CD4-positive, alpha-beta memory T cell (primary cell): ENCODE data around the gene PSMD11. TPM values are rescaled to one million over a fixed set of nuclear protein-coding genes. Genes with fewer than 3 reads are reported as not detected.
"Not testable (repeated sequence)": the region's sequence is repeated elsewhere in the genome, so short reads cannot be mapped to it uniquely, and the experiment has no call there.

Experiments
- CTCF ChIA-PET: fragments of 350-600 bp; sonication (Branson Sonifier 250); formaldehyde crosslinking; loops from one replicate; lab custom pipeline; 2021; ENCODE audit warnings: inconsistent platforms; ENCODE audit not compliant: partially characterized antibody; lab: Charles Lee
- POLR2A ChIA-PET: fragments of 350-600 bp; sonication (Branson Sonifier 250); formaldehyde crosslinking; loops from one replicate; lab custom pipeline; 2021; ENCODE audit not compliant: partially characterized antibody; lab: Charles Lee
- DNase-seq, 5 donors: peaks; one replicate each; pipeline versions ENCODE4 v3.0.0 to v3.0.0-alpha.2; 2020 to 2022; ENCODE audit warnings: mixed read lengths in 1 of 5
- H3K27ac ChIP-seq: one replicate; pipeline ENCODE4 v1.7.0; 2013; ENCODE audit warnings: low read depth, low read length
- H3K27me3 ChIP-seq: 2 replicates; pipeline ENCODE4 v1.7.0; 2013; ENCODE audit warnings: mild to moderate bottlenecking, low read length, moderate library complexity; ENCODE audit not compliant: insufficient read depth
- H3K36me3 ChIP-seq: 2 replicates; pipeline ENCODE4 v1.7.0; 2013; ENCODE audit warnings: mild to moderate bottlenecking, low read length, moderate library complexity; ENCODE audit not compliant: insufficient read depth
- H3K4me1 ChIP-seq: 2 replicates; pipeline ENCODE4 v1.7.0; 2013; ENCODE audit warnings: mild to moderate bottlenecking, low read length, moderate library complexity; ENCODE audit not compliant: insufficient read depth
- H3K4me3 ChIP-seq, 2 donors: one replicate each; pipeline ENCODE4 v1.7.0; 2013; ENCODE audit warnings: low read length in 2 of 2, mild to moderate bottlenecking in 1 of 2
- H3K9me3 ChIP-seq, 2 donors: one replicate each; pipeline ENCODE4 v1.7.0; 2013; ENCODE audit warnings: low read length in 2 of 2, control low read depth in 1 of 2; ENCODE audit not compliant: control insufficient read depth in 1 of 2
- H3K27ac Mint-ChIP-seq, 7 donors: one replicate each; pipeline ENCODE4 v1.8.0; 2020 to 2021; ENCODE audit warnings: mixed read lengths in 7 of 7, mild to moderate bottlenecking in 6 of 7, inconsistent platforms in 3 of 7, moderate library complexity in 3 of 7
- H3K27me3 Mint-ChIP-seq, 2 donors: one replicate each; pipeline ENCODE4 v1.8.0; 2020 to 2021; ENCODE audit warnings: mixed read lengths in 2 of 2
- H3K36me3 Mint-ChIP-seq, 2 donors: one replicate each; pipeline ENCODE4 v1.8.0; 2020 to 2021; ENCODE audit warnings: mixed read lengths in 2 of 2, inconsistent platforms in 1 of 2, mild to moderate bottlenecking in 1 of 2
- H3K4me1 Mint-ChIP-seq, 4 donors: one replicate each; pipeline ENCODE4 v1.8.0; 2020 to 2021; ENCODE audit warnings: mixed read lengths in 4 of 4, mild to moderate bottlenecking in 1 of 4
- H3K4me3 Mint-ChIP-seq, 8 donors: one replicate each; pipeline ENCODE4 v1.8.0; 2020 to 2021; ENCODE audit warnings: mixed read lengths in 8 of 8, mild to moderate bottlenecking in 7 of 8, moderate library complexity in 6 of 8, inconsistent platforms in 3 of 8
- H3K9me3 Mint-ChIP-seq, 8 donors: one replicate each; pipeline ENCODE4 v1.8.0; 2020 to 2021; ENCODE audit warnings: mixed read lengths in 8 of 8, mild to moderate bottlenecking in 5 of 8, inconsistent platforms in 3 of 8, moderate library complexity in 1 of 8
- intact Hi-C: fragments of 100-400 bp; cut with micrococcal nuclease; formaldehyde crosslinking; loops from one replicate; pipeline ENCODE4 v1.15.1; 2023
- polyA plus RNA-seq, 2 donors: library from polyadenylated mRNA; unstranded; fragments of 300-500 nt; fragmentation: Illumina TruSeq; gene quantifications; one replicate each; pipeline ENCODE4 v1.2.3, GENCODE V29; 2021
- total RNA-seq, 2 experiments: library from RNA; stranded (reverse); gene quantifications; one replicate each; pipeline ENCODE4 v1.2.3, GENCODE V29; 2021

Gene PSMD11
- total and polyA plus RNA-seq, 4 experiments from 2014 or later: 58.0 to 140 (median 103) TPM

DNA sequence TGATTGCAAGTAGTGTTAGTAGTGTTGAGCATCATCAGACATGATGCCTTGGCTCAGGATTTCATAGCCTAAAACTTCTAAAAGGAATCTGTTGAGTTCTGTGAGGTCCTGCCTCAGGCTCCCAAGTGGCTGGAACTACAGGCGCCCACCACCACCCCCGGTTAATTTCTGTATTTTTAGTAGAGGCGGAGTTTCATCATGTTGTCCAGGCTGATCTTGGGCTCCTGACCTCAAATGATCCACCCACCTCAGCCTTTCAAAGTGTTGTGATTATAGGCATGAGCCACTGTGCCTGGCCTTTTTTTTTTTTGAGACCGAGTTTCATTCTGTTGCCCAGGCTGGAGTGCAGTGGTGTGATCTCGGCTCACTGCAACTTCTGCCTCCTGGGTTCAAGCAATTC, 5.7 kb downstream of the PSMD11 start:
- H3K9me3 Mint-ChIP-seq: no peaks in the 10 kb centered on the region
- Histone ChIP-seq H3K4me1 (peaks cover 24% of the 10 kb centered on the region), H3K9me3 (no peaks in the 10 kb centered on the region), H3K27me3 (no peaks in the 10 kb centered on the region), H3K36me3 (peaks cover 56% of the 10 kb centered on the region), H3K4me3 (no peak overlapping the region), H3K27ac (no peak overlapping the region)
- H3K27me3 Mint-ChIP-seq: no peaks in the 10 kb centered on the region
- peaks cover 48 to 72% of the 10 kb centered on the region in 2 donors for H3K36me3 Mint-ChIP-seq
- H3K4me1 Mint-ChIP-seq: peaks cover 24 to 62% (median 39%) of the 10 kb centered on the region in 4 donors
- intact Hi-C loops: no loop called here
- no peak overlapping the region for H3K4me3 Mint-ChIP-seq
- POLR2A ChIA-PET: no interaction called here
- no peak overlapping the region for H3K27ac Mint-ChIP-seq
- no peak for DNase-seq
- CTCF ChIA-PET: interaction anchor here (13.5 kb wide), 1 partner anchor 12 kb away, joined by 121 read pairs; no protein-coding TSS in a partner anchor

DNA sequence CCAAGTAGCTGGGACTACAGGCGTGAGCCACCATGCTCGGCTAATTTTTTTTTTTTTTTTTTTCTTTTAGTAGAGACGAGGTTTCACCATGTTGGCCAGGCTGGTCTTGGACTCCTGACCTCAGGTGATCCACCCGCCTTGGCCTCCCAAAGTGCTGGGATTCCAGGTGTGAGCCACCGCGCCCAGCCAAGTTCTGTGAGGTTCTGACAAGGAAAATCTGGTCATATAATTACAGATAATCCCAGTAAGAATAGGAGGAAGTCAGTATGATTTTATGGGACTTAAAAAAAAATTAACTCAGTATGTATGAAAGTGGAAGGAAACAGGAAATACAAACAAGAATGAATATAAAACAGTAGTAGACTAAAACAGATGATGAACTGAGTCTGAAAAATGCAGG, 6.1 kb downstream of the PSMD11 start:
- DNase-seq, H3K4me3 ChIP-seq, H3K27ac ChIP-seq, H3K27me3 ChIP-seq, intact Hi-C loops, H3K27me3 Mint-ChIP-seq, H3K9me3 ChIP-seq, H3K9me3 Mint-ChIP-seq, POLR2A ChIA-PET, H3K4me3 Mint-ChIP-seq: not testable (repeated sequence)
- peaks cover 60% of the 10 kb centered on the region for H3K36me3 ChIP-seq
- peak overlapping the region in 1 of 7 donors; percentile 75 for H3K27ac Mint-ChIP-seq
- peaks cover 22 to 57% (median 37%) of the 10 kb centered on the region in 4 donors for H3K4me1 Mint-ChIP-seq
- peaks cover 21% of the 10 kb centered on the region for H3K4me1 ChIP-seq
- CTCF ChIA-PET: interaction anchor here (13.5 kb wide), 1 partner anchor 12 kb away, joined by 121 read pairs; no protein-coding TSS in a partner anchor
- H3K36me3 Mint-ChIP-seq: peaks cover 52 to 74% of the 10 kb centered on the region in 2 donors

DNA sequence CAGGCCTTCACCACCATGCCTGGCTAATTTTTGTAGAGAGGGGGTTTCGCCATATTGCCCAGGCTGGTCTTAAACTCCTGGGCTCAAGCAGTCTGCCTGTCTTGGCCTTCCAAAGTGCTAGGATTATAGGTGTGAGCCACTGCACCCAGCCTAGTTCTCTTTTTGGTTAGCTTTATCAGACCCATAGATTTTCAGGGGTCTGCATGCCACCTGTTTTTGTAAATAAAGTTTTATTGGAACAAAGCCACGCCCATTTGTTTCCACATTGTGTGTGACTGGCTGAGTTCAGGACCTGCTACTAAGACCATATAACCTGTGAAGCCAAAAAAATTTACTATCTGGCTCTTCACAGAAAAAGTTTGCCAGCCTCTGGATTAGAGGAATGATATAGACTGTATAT, 7.6 kb downstream of the PSMD11 start:
- H3K9me3 ChIP-seq: no peaks in the 10 kb centered on the region
- H3K27me3 Mint-ChIP-seq: no peaks in the 10 kb centered on the region
- H3K36me3 ChIP-seq: peaks cover 61% of the 10 kb centered on the region
- H3K4me3 Mint-ChIP-seq: no peak overlapping the region
- peaks cover 10 to 42% (median 25%) of the 10 kb centered on the region in 4 donors for H3K4me1 Mint-ChIP-seq
- peaks cover 6% of the 10 kb centered on the region for H3K4me1 ChIP-seq
- no peak overlapping the region for H3K27ac ChIP-seq
- H3K4me3 ChIP-seq: no peak overlapping the region
- CTCF ChIA-PET: interaction anchor here (13.5 kb wide), 1 partner anchor 10 kb away, joined by 121 read pairs; no protein-coding TSS in a partner anchor
- POLR2A ChIA-PET: no interaction called here
- intact Hi-C loops: no loop called here
- no peak overlapping the region for H3K27ac Mint-ChIP-seq
- no peaks in the 10 kb centered on the region for H3K9me3 Mint-ChIP-seq
- peaks cover 52 to 70% of the 10 kb centered on the region in 2 donors for H3K36me3 Mint-ChIP-seq
- no peak for DNase-seq
- H3K27me3 ChIP-seq: no peaks in the 10 kb centered on the region

DNA sequence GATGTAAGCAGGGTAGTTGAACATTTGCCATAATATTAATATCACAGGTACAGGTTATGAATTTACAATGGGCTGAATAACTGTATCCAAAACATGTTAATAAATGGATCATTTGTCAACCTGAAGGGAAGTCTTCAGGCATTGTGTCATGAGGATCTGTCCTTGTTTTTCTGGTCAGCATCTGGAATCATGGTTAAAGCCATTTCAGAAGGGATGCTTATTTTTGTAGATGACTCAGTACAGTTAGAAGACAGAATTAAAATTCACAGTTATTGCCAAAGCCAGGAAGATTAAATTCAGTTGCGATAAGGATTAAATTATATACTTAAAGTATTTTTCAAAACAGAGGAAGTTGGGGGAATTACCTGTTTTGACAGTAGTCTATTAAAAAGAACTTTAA, 8.0 kb downstream of the PSMD11 start:
- H3K27ac Mint-ChIP-seq: no peak overlapping the region
- Histone ChIP-seq H3K4me1 (peaks cover 4% of the 10 kb centered on the region), H3K4me3 (no peak overlapping the region), H3K36me3 (peaks cover 61% of the 10 kb centered on the region), H3K27ac (no peak overlapping the region), H3K27me3 (no peaks in the 10 kb centered on the region), H3K9me3 (no peaks in the 10 kb centered on the region)
- ChIA-PET CTCF (interaction anchor here (13.5 kb wide), 1 partner anchor 10 kb away, joined by 121 read pairs; no protein-coding TSS in a partner anchor), POLR2A (no interaction called here)
- no peaks in the 10 kb centered on the region for H3K27me3 Mint-ChIP-seq
- peaks cover 8 to 38% (median 21%) of the 10 kb centered on the region in 4 donors for H3K4me1 Mint-ChIP-seq
- no peak for DNase-seq
- no peak overlapping the region for H3K4me3 Mint-ChIP-seq
- H3K9me3 Mint-ChIP-seq: no peaks in the 10 kb centered on the region
- intact Hi-C loops: no loop called here
- peaks cover 51 to 70% of the 10 kb centered on the region in 2 donors for H3K36me3 Mint-ChIP-seq

DNA sequence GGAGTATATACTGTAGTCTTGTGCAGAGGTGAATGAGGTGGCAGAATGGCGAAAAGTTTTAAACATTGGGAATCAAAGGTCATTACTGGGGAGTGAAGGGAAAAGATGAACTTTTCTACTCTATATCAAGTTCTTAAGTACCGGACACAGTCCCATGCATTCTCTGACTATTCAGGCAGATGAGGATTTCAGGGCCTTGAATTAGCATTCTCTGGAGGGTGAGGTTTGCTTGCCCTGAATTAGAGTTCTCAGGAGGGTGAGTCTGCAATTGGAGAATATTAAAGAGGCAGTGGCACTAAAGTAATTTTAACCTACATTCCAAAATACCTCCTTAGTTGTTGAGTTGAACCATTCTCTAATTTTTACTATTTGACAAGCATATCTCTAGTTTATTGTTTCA, 9.1 kb downstream of the PSMD11 start:
- no peak for DNase-seq
- no peak overlapping the region for H3K4me3 Mint-ChIP-seq

DNA sequence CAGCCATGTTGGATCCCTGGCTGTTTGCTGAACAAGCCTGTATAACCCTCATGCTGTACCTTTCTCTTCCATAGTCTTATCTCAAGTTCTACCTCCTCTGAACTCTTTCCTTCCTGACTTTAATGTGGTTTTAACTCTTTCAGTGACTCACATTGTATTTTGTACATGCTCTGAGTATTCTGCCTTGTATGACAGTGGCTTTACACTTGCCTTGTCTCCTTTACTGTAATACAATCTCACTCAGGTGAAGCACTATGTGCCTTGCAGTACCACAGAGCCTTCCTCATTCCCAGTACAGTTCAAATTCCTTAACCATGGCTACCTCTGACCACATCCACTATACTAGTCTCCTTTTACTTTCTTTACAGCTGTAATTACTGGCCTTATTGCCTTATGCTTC, 14.1 kb downstream of the PSMD11 start:
- no peaks in the 10 kb centered on the region for H3K9me3 ChIP-seq
- H3K36me3 ChIP-seq: peaks cover 43% of the 10 kb centered on the region
- H3K27me3 ChIP-seq: no peaks in the 10 kb centered on the region
- peaks cover 47 to 68% of the 10 kb centered on the region in 2 donors for H3K36me3 Mint-ChIP-seq
- H3K27me3 Mint-ChIP-seq: no peaks in the 10 kb centered on the region
- no peaks in the 10 kb centered on the region for H3K9me3 Mint-ChIP-seq
- H3K4me3 Mint-ChIP-seq: peak overlapping the region in 1 of 8 donors; percentile 67
- ChIA-PET CTCF (interaction anchor here (1.4 kb wide), 1 partner anchor 25 kb away, joined by 3 read pairs; no protein-coding TSS in a partner anchor), POLR2A (no interaction called here)
- no peak for DNase-seq
- intact Hi-C loops: no loop called here
- H3K27ac Mint-ChIP-seq: peak overlapping the region in 4 of 7 donors; percentile 13 to 62 (median 53)
- H3K4me1 ChIP-seq: peaks cover 20% of the 10 kb centered on the region
- H3K4me1 Mint-ChIP-seq: peaks cover 23 to 35% (median 29%) of the 10 kb centered on the region in 4 donors
- no peak overlapping the region for H3K4me3 ChIP-seq
- no peak overlapping the region for H3K27ac ChIP-seq

More for the DNA sequence above, 9.1 kb downstream of the PSMD11 start:
- Mint-ChIP-seq H3K27me3 (no peaks in the 10 kb centered on the region), H3K9me3 (no peaks in the 10 kb centered on the region), H3K27ac (peak overlapping the region in 3 of 7 donors; percentile 7 to 53 (median 44)), H3K4me1 (peaks cover 15 to 42% (median 24%) of the 10 kb centered on the region in 4 donors), H3K36me3 (peaks cover 56 to 77% of the 10 kb centered on the region in 2 donors)
- CTCF ChIA-PET: interaction anchor here (1.0 to 13.5 kb wide), 2 partner anchors 9 kb away, joined by 4 to 121 read pairs; partner anchors contain the start of gene PSMD11
- POLR2A ChIA-PET: interaction anchor here (1.8 kb wide), 1 partner anchor 9 kb away, joined by 6 read pairs; the partner anchor contains the start of gene PSMD11
- no peaks in the 10 kb centered on the region for H3K9me3 ChIP-seq
- intact Hi-C loops: no loop called here
- H3K4me1 ChIP-seq: peaks cover 12% of the 10 kb centered on the region
- no peaks in the 10 kb centered on the region for H3K27me3 ChIP-seq
- H3K36me3 ChIP-seq: peaks cover 66% of the 10 kb centered on the region
- H3K27ac ChIP-seq: no peak overlapping the region
- no peak overlapping the region for H3K4me3 ChIP-seq

DNA sequence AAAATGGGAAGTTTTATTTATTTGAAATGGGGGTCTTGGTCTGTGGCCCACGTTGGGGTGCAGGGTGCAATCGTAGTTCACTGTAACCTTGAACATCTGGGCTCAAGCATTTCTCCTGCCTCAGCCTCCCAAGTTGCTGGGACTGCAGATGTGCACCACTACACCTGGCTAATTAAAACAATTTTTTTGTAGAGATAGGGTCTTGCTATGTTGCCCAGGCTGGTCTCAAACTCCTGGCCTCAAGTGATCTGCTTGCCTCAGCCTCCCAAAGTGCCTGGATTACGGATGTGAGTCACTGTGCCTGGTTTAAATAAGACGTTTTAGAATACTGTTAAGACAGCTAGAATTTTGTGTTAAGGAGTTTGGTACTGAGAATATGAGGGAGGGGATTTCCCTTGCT, 15.7 kb downstream of the PSMD11 start:
- Mint-ChIP-seq H3K36me3 (peaks cover 39 to 62% of the 10 kb centered on the region in 2 donors), H3K4me1 (peaks cover 20 to 28% (median 23%) of the 10 kb centered on the region in 4 donors), H3K27ac (peak overlapping the region in 1 of 7 donors; percentile 40), H3K9me3 (no peaks in the 10 kb centered on the region), H3K27me3 (no peaks in the 10 kb centered on the region), H3K4me3 (no peak overlapping the region)
- intact Hi-C loops: loop anchor here (5.0 kb wide), 1 partner anchor 208 kb away; no protein-coding TSS in a partner anchor
- Histone ChIP-seq H3K4me3 (no peak overlapping the region), H3K27ac (no peak overlapping the region), H3K9me3 (no peaks in the 10 kb centered on the region), H3K4me1 (peaks cover 20% of the 10 kb centered on the region), H3K36me3 (peaks cover 34% of the 10 kb centered on the region), H3K27me3 (no peaks in the 10 kb centered on the region)
- no peak for DNase-seq
- POLR2A ChIA-PET: no interaction called here
- CTCF ChIA-PET: interaction anchor here (1.1 to 5.3 kb wide), 5 partner anchors 12 to 64 kb away, joined by 5 to 121 read pairs (median 52); partner anchors contain the start of gene PSMD11
